GM12872 (cell line): Measurements from ENCODE around the gene SLC16A2.

ENCODE experiments used
- TF ChIP-seq, protein P1 (sequence below): IDR thresholded peaks from 3 replicates; pipeline ENCODE4 v1.5.1; 2011; ENCODE audit warnings: low read depth, mild to moderate bottlenecking, low read length, moderate library complexity; ENCODE audit not compliant: insufficient read depth

SLC16A2 gene

DNA sequence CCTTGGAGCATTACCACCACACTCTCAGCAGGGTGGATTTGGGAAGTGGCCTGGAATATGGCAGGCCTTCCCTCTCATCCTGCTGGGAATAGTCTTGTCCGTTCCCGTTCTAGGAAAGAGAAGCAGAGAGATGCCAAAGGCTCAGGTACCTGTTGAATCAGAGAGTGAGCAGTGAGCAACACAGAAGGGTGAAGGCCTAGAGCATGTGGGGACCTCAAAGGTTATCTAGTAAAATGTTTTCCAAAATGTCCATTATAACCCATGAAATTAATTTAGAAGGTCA is 30.8 kb downstream of the SLC16A2 start:
- TF ChIP-seq, protein P1, sequence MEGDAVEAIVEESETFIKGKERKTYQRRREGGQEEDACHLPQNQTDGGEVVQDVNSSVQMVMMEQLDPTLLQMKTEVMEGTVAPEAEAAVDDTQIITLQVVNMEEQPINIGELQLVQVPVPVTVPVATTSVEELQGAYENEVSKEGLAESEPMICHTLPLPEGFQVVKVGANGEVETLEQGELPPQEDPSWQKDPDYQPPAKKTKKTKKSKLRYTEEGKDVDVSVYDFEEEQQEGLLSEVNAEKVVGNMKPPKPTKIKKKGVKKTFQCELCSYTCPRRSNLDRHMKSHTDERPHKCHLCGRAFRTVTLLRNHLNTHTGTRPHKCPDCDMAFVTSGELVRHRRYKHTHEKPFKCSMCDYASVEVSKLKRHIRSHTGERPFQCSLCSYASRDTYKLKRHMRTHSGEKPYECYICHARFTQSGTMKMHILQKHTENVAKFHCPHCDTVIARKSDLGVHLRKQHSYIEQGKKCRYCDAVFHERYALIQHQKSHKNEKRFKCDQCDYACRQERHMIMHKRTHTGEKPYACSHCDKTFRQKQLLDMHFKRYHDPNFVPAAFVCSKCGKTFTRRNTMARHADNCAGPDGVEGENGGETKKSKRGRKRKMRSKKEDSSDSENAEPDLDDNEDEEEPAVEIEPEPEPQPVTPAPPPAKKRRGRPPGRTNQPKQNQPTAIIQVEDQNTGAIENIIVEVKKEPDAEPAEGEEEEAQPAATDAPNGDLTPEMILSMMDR: no peak

DNA sequence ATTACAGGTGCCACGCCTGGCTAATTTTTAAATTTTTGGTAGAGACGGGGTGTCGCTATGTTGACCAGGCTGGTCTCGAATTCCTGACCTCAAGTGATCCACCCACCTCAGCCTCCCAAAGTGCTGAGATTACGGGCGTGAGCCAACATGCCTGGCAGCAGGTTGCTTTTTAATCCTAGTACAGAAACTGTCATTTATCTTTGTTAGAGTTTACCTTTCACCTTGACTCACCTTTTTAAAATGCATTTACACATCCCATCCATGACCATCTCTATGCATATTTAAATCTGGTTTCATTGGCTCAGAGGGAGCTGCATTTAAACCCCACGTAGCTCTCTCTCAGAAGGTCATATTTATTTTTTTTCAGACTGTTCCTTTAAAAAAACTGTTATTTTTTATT is 31.9 kb downstream of the SLC16A2 start:
- TF ChIP-seq, protein P1: no peak

DNA sequence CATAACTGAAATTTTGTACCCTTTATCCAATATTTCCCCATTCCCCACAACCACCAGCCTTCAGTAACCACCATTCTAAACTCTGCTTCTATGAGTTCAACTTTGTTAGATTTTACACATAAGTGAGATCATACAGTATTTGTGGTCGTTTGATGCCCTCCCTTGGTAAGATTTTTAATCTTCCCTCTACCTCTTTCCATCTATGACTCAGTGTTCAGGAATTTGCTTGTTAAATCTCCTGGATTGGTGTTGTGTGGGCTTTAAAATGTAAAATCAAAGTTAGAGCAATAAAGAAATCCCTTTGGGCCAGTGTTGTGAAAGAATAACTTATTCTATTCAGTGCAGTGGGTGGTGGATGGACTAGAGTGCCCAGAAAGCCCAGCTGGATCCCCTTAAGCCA is 37.4 kb downstream of the SLC16A2 start:
- TF ChIP-seq, protein P1: no peak

DNA sequence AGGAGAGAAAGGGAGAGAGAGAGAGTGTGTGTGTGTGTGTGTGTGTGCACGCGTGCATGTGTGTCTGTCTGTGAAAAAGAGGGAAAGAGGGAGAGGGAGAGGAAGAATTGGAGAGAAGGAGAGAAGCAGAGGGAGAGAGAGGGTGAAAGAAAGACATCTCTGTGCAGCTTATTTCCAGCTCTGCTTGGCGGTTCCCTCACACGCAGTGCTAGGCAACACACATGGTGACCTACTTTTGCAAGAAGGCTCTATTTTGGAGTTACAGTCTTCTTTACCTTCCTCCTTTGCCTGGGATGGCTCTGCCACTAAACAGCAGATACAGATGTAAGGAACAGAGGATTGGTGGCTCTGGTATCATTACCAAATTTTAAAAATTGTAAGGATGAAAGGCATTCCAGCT is 40.1 kb downstream of the SLC16A2 start:
- TF ChIP-seq, protein P1: no peak

DNA sequence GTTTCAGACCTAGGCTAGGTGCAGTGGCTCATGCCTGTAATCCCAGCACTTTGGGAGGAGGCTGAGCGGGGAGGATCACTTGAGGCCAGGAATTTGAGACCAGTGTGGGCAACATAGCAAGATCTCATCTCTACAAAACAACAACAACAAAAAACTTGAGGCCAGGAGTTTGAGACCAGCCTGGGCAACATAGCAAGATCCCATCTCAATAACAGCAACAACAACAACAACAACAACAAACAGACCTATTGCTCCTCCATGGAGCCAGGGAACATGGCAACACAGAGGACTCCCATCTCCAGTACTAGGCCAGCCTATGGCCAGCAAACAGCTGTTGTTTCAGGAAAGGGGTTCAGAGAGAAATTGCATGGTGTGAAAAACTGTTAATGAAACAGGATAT is 43.4 kb downstream of the SLC16A2 start:
- TF ChIP-seq, protein P1: no peak

DNA sequence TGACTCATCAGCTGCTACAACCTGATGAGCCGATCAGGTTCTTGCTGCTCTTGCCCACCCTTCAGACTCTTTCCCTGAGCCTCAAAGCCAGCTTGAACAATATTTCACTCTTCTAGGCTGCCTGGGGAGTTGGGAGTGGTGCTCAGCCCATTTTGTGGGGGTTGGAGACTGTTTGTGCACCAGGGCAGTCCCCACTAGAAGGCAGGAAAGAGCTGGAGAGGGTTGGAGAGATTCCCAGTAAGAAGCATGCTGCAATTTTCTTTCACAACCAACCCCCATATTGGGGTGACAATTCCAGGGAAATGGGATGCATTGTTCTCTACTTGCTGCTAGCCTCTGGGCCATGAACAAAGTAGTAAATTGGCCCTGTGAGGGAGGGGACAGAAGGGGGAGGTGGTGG is 44.1 kb downstream of the SLC16A2 start:
- TF ChIP-seq, protein P1: no peak

DNA sequence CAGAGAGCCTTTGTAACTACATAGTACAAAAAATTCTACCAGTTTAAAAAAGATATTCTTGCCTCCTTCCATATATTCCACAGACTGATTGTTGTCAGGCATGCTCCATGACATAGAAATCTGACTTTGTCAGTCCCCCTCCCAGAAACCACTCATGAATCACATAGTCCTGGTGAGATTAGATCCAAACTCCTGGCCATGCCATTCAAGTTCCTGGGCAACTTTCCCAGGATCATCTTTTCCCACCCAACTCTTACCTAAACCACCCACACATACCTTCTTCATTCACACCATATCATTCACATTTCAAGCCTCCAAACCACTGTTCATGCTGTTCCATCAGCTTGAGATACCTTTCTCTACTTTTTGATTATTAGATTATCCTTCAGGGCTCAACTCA is 46.4 kb downstream of the SLC16A2 start:
- TF ChIP-seq, protein P1: no peak

DNA sequence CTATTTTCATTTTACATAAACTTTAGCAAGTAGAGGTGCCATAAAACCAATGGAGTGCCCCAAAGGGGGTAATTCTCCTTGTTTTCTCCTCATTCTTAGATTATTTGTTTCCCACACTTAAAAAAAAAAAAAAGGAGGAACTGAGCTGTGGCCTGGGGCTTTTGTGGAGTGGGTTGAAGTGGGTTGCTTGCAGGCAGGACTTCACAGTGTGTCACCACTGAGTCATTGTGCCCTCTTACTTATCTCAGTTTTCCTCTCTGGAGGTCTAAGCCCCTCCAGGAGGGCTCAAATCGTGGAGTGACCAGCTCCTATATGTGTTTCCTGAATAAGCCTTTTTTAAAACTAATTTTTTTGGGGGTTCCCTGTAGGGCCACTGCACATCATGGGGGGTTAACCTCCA is 69.0 kb downstream of the SLC16A2 start:
- TF ChIP-seq, protein P1: no peak
